Measurements from ENCODE around the gene SLC43A1.
A peak's percentile ranks its signal among the peaks of the same experiment; 100 is the strongest.

Gene SLC43A1

DNA sequence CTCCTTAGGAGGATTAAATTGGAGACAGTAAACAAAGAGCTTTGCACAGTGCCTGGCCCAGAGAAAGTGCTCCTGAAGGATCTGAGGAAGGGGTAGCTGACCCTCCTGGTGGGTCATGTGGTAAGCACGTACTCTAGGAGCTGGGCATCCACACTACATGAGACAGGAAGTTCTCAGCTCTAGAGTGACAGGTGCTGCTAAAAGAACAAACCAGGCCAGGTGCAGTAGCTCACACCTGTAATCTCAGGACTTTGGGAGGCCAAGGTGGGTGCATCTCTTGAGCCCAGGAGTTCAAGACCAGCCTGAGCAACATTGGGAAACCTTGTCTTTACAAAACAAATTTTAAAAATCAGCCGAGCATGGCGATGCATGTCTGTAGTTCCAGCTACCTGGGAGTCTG, 13.1 kb downstream of the SLC43A1 start:
- no peak for DNase-seq (ENCODE audit: low spot score)
- TF ChIP-seq, protein P1, sequence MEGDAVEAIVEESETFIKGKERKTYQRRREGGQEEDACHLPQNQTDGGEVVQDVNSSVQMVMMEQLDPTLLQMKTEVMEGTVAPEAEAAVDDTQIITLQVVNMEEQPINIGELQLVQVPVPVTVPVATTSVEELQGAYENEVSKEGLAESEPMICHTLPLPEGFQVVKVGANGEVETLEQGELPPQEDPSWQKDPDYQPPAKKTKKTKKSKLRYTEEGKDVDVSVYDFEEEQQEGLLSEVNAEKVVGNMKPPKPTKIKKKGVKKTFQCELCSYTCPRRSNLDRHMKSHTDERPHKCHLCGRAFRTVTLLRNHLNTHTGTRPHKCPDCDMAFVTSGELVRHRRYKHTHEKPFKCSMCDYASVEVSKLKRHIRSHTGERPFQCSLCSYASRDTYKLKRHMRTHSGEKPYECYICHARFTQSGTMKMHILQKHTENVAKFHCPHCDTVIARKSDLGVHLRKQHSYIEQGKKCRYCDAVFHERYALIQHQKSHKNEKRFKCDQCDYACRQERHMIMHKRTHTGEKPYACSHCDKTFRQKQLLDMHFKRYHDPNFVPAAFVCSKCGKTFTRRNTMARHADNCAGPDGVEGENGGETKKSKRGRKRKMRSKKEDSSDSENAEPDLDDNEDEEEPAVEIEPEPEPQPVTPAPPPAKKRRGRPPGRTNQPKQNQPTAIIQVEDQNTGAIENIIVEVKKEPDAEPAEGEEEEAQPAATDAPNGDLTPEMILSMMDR (IDR thresholded peaks at IDR 0.05; ENCODE audit: extremely low read depth, missing control alignments), result no peak

DNA sequence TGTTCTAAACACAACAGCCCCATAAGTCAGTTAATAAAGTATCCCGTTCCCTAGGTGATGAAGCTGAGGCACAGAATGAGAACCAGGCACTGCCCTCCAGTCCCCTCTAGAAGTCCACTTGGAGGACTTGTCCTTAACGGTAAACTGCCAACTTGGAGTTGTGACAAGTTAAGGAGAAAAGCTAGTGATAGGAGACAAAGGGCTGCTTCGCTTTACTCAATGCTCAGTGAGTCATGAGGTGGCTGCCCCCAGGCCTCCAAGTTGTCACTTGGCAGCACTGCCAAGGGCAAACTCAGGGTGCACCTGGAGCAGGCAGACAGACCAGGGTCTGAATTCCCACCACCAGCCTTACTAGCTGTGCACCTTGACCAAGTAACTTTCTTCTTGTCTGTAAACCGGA, 13.5 kb downstream of the SLC43A1 start:
- TF ChIP-seq, protein P1 (IDR thresholded peaks at IDR 0.05; ENCODE audit: extremely low read depth, missing control alignments), result no peak

DNA sequence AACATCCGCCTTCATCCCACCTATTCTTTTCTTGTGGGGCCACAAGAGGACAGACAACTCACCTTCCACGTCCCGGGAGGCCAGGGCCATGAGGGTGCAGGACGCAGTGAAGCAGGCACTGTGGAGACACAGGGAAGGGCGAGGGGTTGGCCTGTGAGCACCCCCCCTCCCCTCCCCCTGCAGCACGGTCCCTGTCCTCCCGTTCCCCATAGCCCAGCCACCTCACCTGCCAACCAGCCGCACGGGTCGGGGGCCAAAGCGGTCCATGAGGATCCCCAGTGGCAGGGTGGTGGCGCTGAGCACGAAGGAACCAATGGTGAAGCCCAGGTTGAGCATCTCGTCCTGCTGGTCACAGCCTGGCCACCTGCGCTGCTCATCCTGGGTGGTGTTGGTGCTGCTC, 14.6 kb downstream of the SLC43A1 start:
- no peak for DNase-seq (ENCODE audit: low spot score)
- TF ChIP-seq, protein P1 (IDR thresholded peaks at IDR 0.05; ENCODE audit: extremely low read depth, missing control alignments), result no peak

More for the DNA sequence above, 13.5 kb downstream of the SLC43A1 start:
- DNase-seq (ENCODE audit: low spot score), result no peak

DNA sequence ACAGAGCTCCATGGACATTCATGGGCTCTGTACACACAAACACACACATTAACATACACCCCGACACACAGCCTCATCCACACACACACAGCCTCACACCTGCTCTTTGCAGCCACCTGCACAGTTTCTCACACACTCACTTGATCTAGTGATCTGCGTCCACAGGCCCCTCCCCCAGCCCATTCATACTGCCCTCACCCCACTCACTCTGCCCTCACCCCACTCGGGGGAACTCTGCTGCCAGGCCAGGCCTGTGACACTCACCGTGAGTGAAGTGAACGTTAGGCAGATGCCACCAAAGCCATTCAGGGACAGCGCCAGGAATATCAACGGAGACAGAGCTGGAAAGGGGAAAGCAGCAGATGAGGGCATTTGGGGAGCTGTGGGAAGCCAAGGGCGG, 15.0 kb downstream of the SLC43A1 start:
- no peak for DNase-seq (ENCODE audit: low spot score)
- TF ChIP-seq, protein P1 (IDR thresholded peaks at IDR 0.05; ENCODE audit: extremely low read depth, missing control alignments), result no peak

DNA sequence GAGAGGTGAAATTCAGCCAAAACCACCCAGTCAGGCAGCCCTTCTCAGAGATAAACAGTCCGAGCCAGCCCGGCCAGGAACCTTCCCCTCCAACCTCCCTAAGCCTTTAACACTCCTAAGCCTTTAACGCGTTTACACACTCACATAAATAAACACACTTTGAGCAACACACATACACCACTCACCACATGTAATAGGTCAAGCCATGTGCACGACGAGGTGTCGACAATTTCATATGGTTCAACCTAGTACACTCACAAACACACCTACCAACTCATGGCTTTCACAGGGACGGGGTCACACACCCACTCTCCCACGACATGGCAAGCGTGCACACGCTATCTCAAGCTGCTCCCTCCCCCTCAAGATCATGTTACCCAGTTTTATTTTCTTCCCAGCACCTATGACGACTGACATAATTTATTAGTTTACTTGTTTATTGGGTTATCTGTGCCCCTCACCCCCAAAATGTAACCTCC, 15.5 kb downstream of the SLC43A1 start:
- TF ChIP-seq, protein P1 (IDR thresholded peaks at IDR 0.05; ENCODE audit: extremely low read depth, missing control alignments), result no peak
- no peak for DNase-seq (ENCODE audit: low spot score)

DNA sequence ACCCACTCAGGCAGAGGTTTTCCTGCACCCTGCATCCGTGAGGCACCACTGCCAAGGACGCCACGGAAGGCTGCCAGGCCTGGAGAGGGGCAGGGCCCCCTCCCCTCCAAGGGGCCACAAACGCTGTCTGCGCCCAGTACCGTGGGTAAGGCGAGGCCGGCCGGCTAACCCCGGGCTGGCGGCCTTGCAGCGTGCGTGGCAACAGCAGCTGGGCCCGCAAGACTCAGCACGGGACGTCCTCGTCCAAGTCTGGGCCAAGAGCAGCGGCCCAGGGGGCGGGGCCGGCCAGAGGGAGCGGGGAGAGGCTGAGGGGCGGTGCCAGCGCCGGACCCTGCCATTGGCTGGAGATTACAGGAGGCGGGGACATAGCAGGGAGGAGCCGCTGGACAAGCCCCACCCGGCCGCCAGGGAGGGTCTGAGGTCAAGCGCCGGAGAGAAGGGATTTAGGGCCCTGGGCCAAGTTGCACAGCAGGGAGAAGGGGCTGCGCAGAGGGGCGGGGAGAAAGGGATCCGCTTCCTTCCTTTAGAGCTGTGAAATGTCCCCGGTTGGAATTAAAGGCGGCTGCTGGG, 16.0 kb downstream of the SLC43A1 start:
- DNase-seq (ENCODE audit: low spot score), result peak; percentile 90
- TF ChIP-seq, protein P1 (IDR thresholded peaks at IDR 0.05; ENCODE audit: extremely low read depth, missing control alignments), result no peak

DNA sequence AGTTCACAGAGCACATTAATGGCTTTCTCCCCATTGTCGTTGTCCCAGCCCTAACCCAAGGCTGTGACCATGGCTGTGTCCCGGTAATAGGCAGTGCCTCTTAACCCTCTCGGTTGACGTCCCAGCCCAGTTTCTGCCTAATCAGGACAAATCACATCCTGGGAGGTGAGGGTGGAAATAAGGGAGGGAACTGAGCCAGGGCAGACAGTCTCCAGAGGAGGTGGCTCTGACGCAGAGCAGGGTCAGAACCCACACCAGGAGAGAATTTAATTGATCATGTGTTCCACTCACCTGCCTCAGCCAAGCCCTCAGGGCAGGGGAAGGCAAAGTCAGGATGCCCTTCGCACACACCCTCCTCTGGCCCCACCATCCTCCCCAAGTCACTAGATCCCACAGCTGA, 17.0 kb downstream of the SLC43A1 start:
- TF ChIP-seq, protein P1 (IDR thresholded peaks at IDR 0.05; ENCODE audit: extremely low read depth, missing control alignments), result no peak
- DNase-seq (ENCODE audit: low spot score), result no peak

All from GM20000 (cell line).